GM21717 (cell line): ENCODE data around the gene C4orf46.

Experiments
- ATAC-seq: cut with Tn5 transposase; IDR thresholded peaks from one replicate; pipeline ENCODE4 v1.9.1; 2021; ENCODE audit warnings: mild to moderate bottlenecking, moderate library complexity; ENCODE audit not compliant: unreplicated experiment

Gene C4orf46

DNA sequence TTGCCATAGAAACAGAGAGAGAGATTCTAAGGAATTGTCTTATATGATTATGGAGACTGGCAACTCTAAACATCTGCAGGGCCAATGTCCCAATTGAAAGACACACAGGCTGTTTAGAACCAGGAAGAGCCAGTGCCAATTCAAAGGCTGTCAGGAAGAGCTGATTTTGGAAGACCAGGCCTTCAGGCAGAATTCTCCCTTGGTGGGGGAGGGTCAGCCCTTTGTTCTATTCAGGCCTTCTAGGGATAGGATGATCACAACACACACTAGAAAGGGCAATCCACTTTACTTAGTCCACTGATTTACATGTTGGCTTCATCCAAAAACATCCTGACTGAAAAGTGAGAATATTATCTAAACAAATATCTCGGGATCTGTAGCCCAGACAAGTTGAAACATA is 15.2 kb downstream of the C4orf46 start:
- ATAC-seq = no peak

- ATAC-seq = no peak
Measured at GRCh38 chr4:158652920-158653319, 18.8 kb downstream of the C4orf46 start.

GRCh38 chr4:158649111-158649680 is 22.5 kb downstream of the C4orf46 start:
- ATAC-seq = no peak

- no peak for ATAC-seq
Measured at GRCh38 chr4:158644760-158645159, 26.9 kb downstream of the C4orf46 start.

GRCh38 chr4:158644356-158644755 is 27.3 kb downstream of the C4orf46 start:
- no peak for ATAC-seq

- ATAC-seq = no peak
Measured at GRCh38 chr4:158636619-158637018, 35.1 kb downstream of the C4orf46 start.

- ATAC-seq = no peak
Measured at GRCh38 chr4:158630893-158631292, 40.8 kb downstream of the C4orf46 start.

- no peak for ATAC-seq
Measured at GRCh38 chr4:158625544-158625943, 46.1 kb downstream of the C4orf46 start.

- ATAC-seq = peak; percentile 87
Measured at GRCh38 chr4:158624889-158625478, 46.7 kb downstream of the C4orf46 start.

GRCh38 chr4:158622251-158622650 is 49.4 kb downstream of the C4orf46 start:
- ATAC-seq = no peak

GRCh38 chr4:158621729-158622128 is 50.0 kb downstream of the C4orf46 start:
- ATAC-seq = no peak

GRCh38 chr4:158617956-158618355 is 53.7 kb downstream of the C4orf46 start:
- no peak for ATAC-seq
